Fibroblast of lung (primary cell): ENCODE data around the gene INSIG1. TPM values are rescaled to one million over a fixed set of nuclear protein-coding genes. Genes with fewer than 3 reads are reported as not detected.

ENCODE experiments used
- DNase-seq, 2 donors: peaks; one replicate each; pipeline versions ENCODE4 v3.0.0 to v3.0.0-alpha.2; 2010; ENCODE audit warnings: low read depth in 2 of 2
- H2AFZ ChIP-seq: 2 replicates; pipeline ENCODE4 v1.5.1; 2012; ENCODE audit warnings: low read length, control low read depth, inconsistent platforms
- H3K27ac ChIP-seq: 2 replicates; pipeline ENCODE4 v1.5.1; 2011; ENCODE audit warnings: low read length, control low read depth; ENCODE audit not compliant: insufficient read depth
- H3K27me3 ChIP-seq: 2 replicates; pipeline ENCODE4 v1.5.1; 2011; ENCODE audit warnings: mild to moderate bottlenecking, low read length; ENCODE audit not compliant: control insufficient read depth, insufficient read depth
- H3K36me3 ChIP-seq: 2 replicates; pipeline ENCODE4 v1.5.1; 2011; ENCODE audit warnings: low read length; ENCODE audit not compliant: control insufficient read depth, insufficient read depth
- H3K4me1 ChIP-seq: 2 replicates; pipeline ENCODE4 v1.5.1; 2011; ENCODE audit warnings: low read length; ENCODE audit not compliant: control insufficient read depth, insufficient read depth; ENCODE audit errors: extremely low read depth
- H3K4me2 ChIP-seq: 2 replicates; pipeline ENCODE4 v1.5.1; 2011; ENCODE audit warnings: low read length, control low read depth; ENCODE audit not compliant: insufficient read depth; ENCODE audit errors: extremely low read depth
- H3K4me3 ChIP-seq, 4 experiments: fragments of 200-600 bp in 1 of 4; sonication (generic) in 1 of 4; replicated peaks in 1 of 4; 2 replicates each; pipeline ENCODE4 v1.5.1; 2011 to 2016; ENCODE audit warnings: low read length in 4 of 4, low read depth in 3 of 4, mild to moderate bottlenecking in 3 of 4, control low read depth in 2 of 4, inconsistent platforms in 1 of 4, mixed read lengths in 1 of 4; ENCODE audit not compliant: insufficient read depth in 1 of 4; ENCODE audit errors: control extremely low read depth in 1 of 4
- H3K79me2 ChIP-seq: 2 replicates; pipeline ENCODE4 v1.5.1; 2012; ENCODE audit warnings: mild to moderate bottlenecking, low read length, inconsistent platforms; ENCODE audit not compliant: control insufficient read depth, insufficient read depth
- H3K9ac ChIP-seq: 2 replicates; pipeline ENCODE4 v1.5.1; 2011; ENCODE audit warnings: mild to moderate bottlenecking, low read length, control low read depth; ENCODE audit not compliant: insufficient read depth
- H3K9me3 ChIP-seq: 2 replicates; pipeline ENCODE4 v1.5.1; 2012; ENCODE audit warnings: low read depth, low read length; ENCODE audit not compliant: control insufficient read depth, insufficient read depth
- H4K20me1 ChIP-seq: 2 replicates; pipeline ENCODE4 v1.5.1; 2011; ENCODE audit warnings: low read length; ENCODE audit not compliant: control insufficient read depth, insufficient read depth; ENCODE audit errors: extremely low read depth
- CTCF ChIP-seq, 2 donors: IDR thresholded peaks in 1 of 2; conservative IDR thresholded peaks in 1 of 2; 1 replicate in 1 of 2; 2 replicates in 1 of 2; pipeline ENCODE4 v1.5.1; 2011 to 2012; ENCODE audit warnings: low read length in 2 of 2, control low read depth in 1 of 2, inconsistent platforms in 1 of 2, low read depth in 1 of 2, mild to moderate bottlenecking in 1 of 2
- EZH2 ChIP-seq: IDR thresholded peaks from 2 replicates; pipeline ENCODE4 v1.5.1; 2012; ENCODE audit warnings: low read length, control low read depth, mild to moderate bottlenecking; ENCODE audit errors: missing control alignments
- polyA plus RNA-seq, 2 donors: library from polyadenylated mRNA; depleted of rRNA in 1 of 2; stranded (reverse) in 1 of 2; unstranded in 1 of 2; fragments of >200 nt; gene quantifications; 2 replicates each; pipeline ENCODE4 v1.2.1, GENCODE V29; 2011 to 2012; ENCODE audit warnings: missing spikeins in 1 of 2
- total RNA-seq: library from RNA; depleted of rRNA; stranded (reverse); fragments of >200 nt; gene quantifications from 2 replicates; pipeline ENCODE4 v1.2.1, GENCODE V29; 2014

INSIG1 gene
- total and polyA plus RNA-seq, 2 donors (not counting 1 experiment from before 2014, with no cell fraction given) = 216 to 353 TPM

GRCh38 chr7:155255071-155255470 is 42.6 kb upstream of the INSIG1 start:
- Histone ChIP-seq H3K27ac (no peak overlapping the region), H3K79me2 (no peaks in the 10 kb centered on the region), H3K9me3 (no peaks in the 10 kb centered on the region), H2AFZ (no peak overlapping the region), H3K27me3 (no peaks in the 10 kb centered on the region), H3K9ac (no peak overlapping the region), H4K20me1 (no peaks in the 10 kb centered on the region), H3K36me3 (no peaks in the 10 kb centered on the region), H3K4me1 (peaks cover 15% of the 10 kb centered on the region), H3K4me3 (no peak overlapping the region), H3K4me2 (no peak overlapping the region)
- DNase-seq = no peak
- TF ChIP-seq EZH2 (no peak), CTCF (conservative IDR thresholded peaks at IDR 0.05 in 1 of 2, IDR thresholded peaks at IDR 0.05 in 1 of 2; ENCODE audit: low read depth in 1 of 2, low read length in 2 of 2) (no peak)

- no peak overlapping the region for H3K27ac ChIP-seq
- H3K27me3 ChIP-seq = no peaks in the 10 kb centered on the region
- no peaks in the 10 kb centered on the region for H3K9me3 ChIP-seq
- no peak for DNase-seq
- no peak overlapping the region for H3K9ac ChIP-seq
- H3K4me3 ChIP-seq = no peak overlapping the region
- no peak overlapping the region for H3K4me2 ChIP-seq
- no peaks in the 10 kb centered on the region for H3K79me2 ChIP-seq
- TF ChIP-seq EZH2 (no peak), CTCF (conservative IDR thresholded peaks at IDR 0.05 in 1 of 2, IDR thresholded peaks at IDR 0.05 in 1 of 2; ENCODE audit: low read depth in 1 of 2, low read length in 2 of 2) (no peak)
- no peaks in the 10 kb centered on the region for H4K20me1 ChIP-seq
- peaks cover 15% of the 10 kb centered on the region for H3K4me1 ChIP-seq
- no peak overlapping the region for H2AFZ ChIP-seq
- no peaks in the 10 kb centered on the region for H3K36me3 ChIP-seq
These were observed 42.1 kb upstream of the INSIG1 start for GRCh38 chr7:155255621-155256020.

GRCh38 chr7:155256081-155256760 is 41.5 kb upstream of the INSIG1 start:
- Histone ChIP-seq H3K27ac (no peak overlapping the region), H3K9me3 (no peaks in the 10 kb centered on the region), H4K20me1 (no peaks in the 10 kb centered on the region), H3K4me1 (peaks cover 15% of the 10 kb centered on the region), H2AFZ (no peak overlapping the region), H3K79me2 (no peaks in the 10 kb centered on the region), H3K27me3 (no peaks in the 10 kb centered on the region), H3K4me2 (no peak overlapping the region), H3K9ac (no peak overlapping the region), H3K36me3 (no peaks in the 10 kb centered on the region), H3K4me3 (no peak overlapping the region)
- TF ChIP-seq EZH2 = no peak
- TF ChIP-seq CTCF (conservative IDR thresholded peaks at IDR 0.05 in 1 of 2, IDR thresholded peaks at IDR 0.05 in 1 of 2; ENCODE audit: low read depth in 1 of 2, low read length in 2 of 2) = no peak
- DNase-seq = no peak
